ENCODE data around the gene OPN5.

The OPN5 gene

GRCh38 chr6:47781732-47782131 lies at the start of gene OPN5:
Gene OPN5 (plus strand): TSS chr6:47782032. CDS start chr6:47782067, 35 bp downstream.
- TF ChIP-seq EZH2phosphoT487 (IDR thresholded peaks at IDR 0.05; ENCODE audit: borderline replicate concordance) (no peak), CTCF (conservative IDR thresholded peaks at IDR 0.05; ENCODE audit: low read length) (no peak)
- no peaks in the 10 kb centered on the region for H3K27me3 ChIP-seq (ENCODE audit: insufficient read depth, low read length, poor library complexity, severe bottlenecking)
- H3K4me1 ChIP-seq (ENCODE audit: insufficient read depth, low read length, poor library complexity, severe bottlenecking), result no peaks in the 10 kb centered on the region
- no peaks in the 10 kb centered on the region for H3F3A ChIP-seq (ENCODE audit: low read depth)
- no peaks in the 10 kb centered on the region for H3K9me2 ChIP-seq (replicated peaks; ENCODE audit: low read depth, low read length)
- no peaks in the 10 kb centered on the region for H3K9me3 ChIP-seq (ENCODE audit: insufficient read depth, low read depth, low read length)
- H3K9ac ChIP-seq (ENCODE audit: low read depth, low read length, poor library complexity, severe bottlenecking), result no peak within 1 kb of the TSS
- peak within 1 kb of the TSS; percentile 63 for H3K4me2 ChIP-seq (ENCODE audit: low read depth, low read length, poor library complexity, severe bottlenecking)
- no peak within 1 kb of the TSS for H3K4me3 ChIP-seq (ENCODE audit: low read length, poor library complexity, severe bottlenecking)
- no peaks in the 10 kb centered on the region for H3K79me2 ChIP-seq (ENCODE audit: insufficient read depth, low read length)
- no peaks in the 10 kb centered on the region for H4K20me1 ChIP-seq (ENCODE audit: insufficient read depth, low read length, poor library complexity, severe bottlenecking)
- peak within 1 kb of the TSS; percentile 65 for H2AFZ ChIP-seq (ENCODE audit: low read length)
- no peaks in the 10 kb centered on the region for H3K36me3 ChIP-seq (ENCODE audit: insufficient read depth, low read length)

GRCh38 chr6:47733879-47734558 lies 47.8 kb upstream of the OPN5 start:
- H2AFZ ChIP-seq (ENCODE audit: low read length), result no peak overlapping the region
- H3K36me3 ChIP-seq (ENCODE audit: insufficient read depth, low read length), result no peaks in the 10 kb centered on the region
- TF ChIP-seq CTCF (conservative IDR thresholded peaks at IDR 0.05; ENCODE audit: low read length) (peak; percentile 72), EZH2phosphoT487 (IDR thresholded peaks at IDR 0.05; ENCODE audit: borderline replicate concordance) (no peak)
- H3K9me3 ChIP-seq (ENCODE audit: insufficient read depth, low read depth, low read length), result no peaks in the 10 kb centered on the region
- H3K4me3 ChIP-seq (ENCODE audit: low read length, poor library complexity, severe bottlenecking), result no peak overlapping the region
- H3K4me2 ChIP-seq (ENCODE audit: low read depth, low read length, poor library complexity, severe bottlenecking), result no peak overlapping the region
- no peaks in the 10 kb centered on the region for H3K9me2 ChIP-seq (replicated peaks; ENCODE audit: low read depth, low read length)
- H3K79me2 ChIP-seq (ENCODE audit: insufficient read depth, low read length), result no peaks in the 10 kb centered on the region
- no peak overlapping the region for H3K9ac ChIP-seq (ENCODE audit: low read depth, low read length, poor library complexity, severe bottlenecking)
- no peaks in the 10 kb centered on the region for H4K20me1 ChIP-seq (ENCODE audit: insufficient read depth, low read length, poor library complexity, severe bottlenecking)
- H3K4me1 ChIP-seq (ENCODE audit: insufficient read depth, low read length, poor library complexity, severe bottlenecking), result no peaks in the 10 kb centered on the region
- no peaks in the 10 kb centered on the region for H3F3A ChIP-seq (ENCODE audit: low read depth)
- H3K27me3 ChIP-seq (ENCODE audit: insufficient read depth, low read length, poor library complexity, severe bottlenecking), result peaks cover 48% of the 10 kb centered on the region

- H3K9me3 ChIP-seq (ENCODE audit: insufficient read depth, low read depth, low read length), result no peaks in the 10 kb centered on the region
- no peaks in the 10 kb centered on the region for H3K4me1 ChIP-seq (ENCODE audit: insufficient read depth, low read length, poor library complexity, severe bottlenecking)
- no peaks in the 10 kb centered on the region for H3F3A ChIP-seq (ENCODE audit: low read depth)
- H4K20me1 ChIP-seq (ENCODE audit: insufficient read depth, low read length, poor library complexity, severe bottlenecking), result no peaks in the 10 kb centered on the region
- no peak overlapping the region for H2AFZ ChIP-seq (ENCODE audit: low read length)
- no peak overlapping the region for H3K9ac ChIP-seq (ENCODE audit: low read depth, low read length, poor library complexity, severe bottlenecking)
- H3K4me2 ChIP-seq (ENCODE audit: low read depth, low read length, poor library complexity, severe bottlenecking), result no peak overlapping the region
- no peaks in the 10 kb centered on the region for H3K9me2 ChIP-seq (replicated peaks; ENCODE audit: low read depth, low read length)
- no peak overlapping the region for H3K4me3 ChIP-seq (ENCODE audit: low read length, poor library complexity, severe bottlenecking)
- H3K27me3 ChIP-seq (ENCODE audit: insufficient read depth, low read length, poor library complexity, severe bottlenecking), result peaks cover 42% of the 10 kb centered on the region
- H3K36me3 ChIP-seq (ENCODE audit: insufficient read depth, low read length), result no peaks in the 10 kb centered on the region
- no peaks in the 10 kb centered on the region for H3K79me2 ChIP-seq (ENCODE audit: insufficient read depth, low read length)
- TF ChIP-seq CTCF (conservative IDR thresholded peaks at IDR 0.05; ENCODE audit: low read length) (no peak), EZH2phosphoT487 (IDR thresholded peaks at IDR 0.05; ENCODE audit: borderline replicate concordance) (no peak)
Measured at GRCh38 chr6:47734831-47735481, 46.9 kb upstream of the OPN5 start.

Data from Loucy (cell line).